Stimulated activated effector memory CD8-positive, alpha-beta T cell treated with anti-CD3 and anti-CD28 coated beads, Interleukin-12 subunit alpha, Interleukin-12 subunit beta, amount 100 ng/mL, for 72 hours (primary cell): ENCODE results near the gene FAM117B.
"Not testable (repeated sequence)": the region's sequence is repeated elsewhere in the genome, so short reads cannot be mapped to it uniquely, and the experiment has no call there.

Experiments
- ATAC-seq: fragments of 150-1000 bp; cut with Tn5 transposase; 2 replicates; pipeline ENCODE4 v1.10.0; 2021
- DNase-seq, 2 donors: peaks; one replicate each; pipeline ENCODE4 v3.0.0; 2021 to 2022; ENCODE audit warnings: low spot score in 2 of 2
- H3K27ac Mint-ChIP-seq: one replicate; pipeline ENCODE4 v1.8.0; 2022; ENCODE audit warnings: mild to moderate bottlenecking, mixed read lengths
- H3K36me3 Mint-ChIP-seq: one replicate; pipeline ENCODE4 v1.8.0; 2022; ENCODE audit warnings: mild to moderate bottlenecking, mixed read lengths
- H3K4me1 Mint-ChIP-seq: one replicate; pipeline ENCODE4 v1.8.0; 2022; ENCODE audit warnings: mixed read lengths
- H3K4me3 Mint-ChIP-seq: one replicate; pipeline ENCODE4 v1.8.0; 2022; ENCODE audit warnings: mild to moderate bottlenecking, mixed read lengths
- H3K9me3 Mint-ChIP-seq: one replicate; pipeline ENCODE4 v1.8.0; 2022; ENCODE audit warnings: mixed read lengths

Gene FAM117B

GRCh38 chr2:202675097-202675496, 40.3 kb downstream of the FAM117B start:
- H3K4me1 Mint-ChIP-seq = peaks cover 13% of the 10 kb centered on the region
- H3K4me3 Mint-ChIP-seq = not testable (repeated sequence)

GRCh38 chr2:202679980-202680379, 45.2 kb downstream of the FAM117B start:
- DNase-seq = no peak
- Mint-ChIP-seq H3K9me3 (peaks cover 14% of the 10 kb centered on the region), H3K36me3 (no peaks in the 10 kb centered on the region), H3K4me1 (peaks cover 6% of the 10 kb centered on the region), H3K27ac (no peak overlapping the region), H3K4me3 (no peak overlapping the region)
- ATAC-seq = no peak

More at GRCh38 chr2:202675097-202675496, 40.3 kb downstream of the FAM117B start:
- H3K27ac Mint-ChIP-seq, ATAC-seq, H3K36me3 Mint-ChIP-seq, H3K9me3 Mint-ChIP-seq, DNase-seq: not testable (repeated sequence)

GRCh38 chr2:202680512-202680911, 45.7 kb downstream of the FAM117B start:
- H3K36me3 Mint-ChIP-seq = no peaks in the 10 kb centered on the region
- ATAC-seq = no peak
- no peak for DNase-seq
- peaks cover 2% of the 10 kb centered on the region for H3K4me1 Mint-ChIP-seq
- H3K4me3 Mint-ChIP-seq = no peak overlapping the region
- H3K9me3 Mint-ChIP-seq = peaks cover 14% of the 10 kb centered on the region
- H3K27ac Mint-ChIP-seq = no peak overlapping the region

GRCh38 chr2:202681688-202682205, 47.0 kb downstream of the FAM117B start:
- Mint-ChIP-seq H3K4me1 (no peaks in the 10 kb centered on the region), H3K27ac (no peak overlapping the region), H3K9me3 (peaks cover 14% of the 10 kb centered on the region), H3K4me3 (no peak overlapping the region), H3K36me3 (no peaks in the 10 kb centered on the region)
- ATAC-seq (no peak), DNase-seq (no peak)

- DNase-seq = no peak
- H3K4me3 Mint-ChIP-seq = no peak overlapping the region
- H3K9me3 Mint-ChIP-seq = peaks cover 14% of the 10 kb centered on the region
- no peak overlapping the region for H3K27ac Mint-ChIP-seq
- no peak for ATAC-seq
- no peaks in the 10 kb centered on the region for H3K4me1 Mint-ChIP-seq
- no peaks in the 10 kb centered on the region for H3K36me3 Mint-ChIP-seq
These were observed 47.5 kb downstream of the FAM117B start for GRCh38 chr2:202682274-202682673.

GRCh38 chr2:202687276-202687675, 52.5 kb downstream of the FAM117B start:
- Mint-ChIP-seq H3K36me3 (no peaks in the 10 kb centered on the region), H3K9me3 (no peaks in the 10 kb centered on the region), H3K4me1 (no peaks in the 10 kb centered on the region), H3K4me3 (no peak overlapping the region), H3K27ac (no peak overlapping the region)
- ATAC-seq (no peak), DNase-seq (no peak)

- Mint-ChIP-seq H3K4me1 (no peaks in the 10 kb centered on the region), H3K36me3 (no peaks in the 10 kb centered on the region), H3K9me3 (no peaks in the 10 kb centered on the region), H3K27ac (no peak overlapping the region), H3K4me3 (no peak overlapping the region)
- no peak for DNase-seq
- no peak for ATAC-seq
These were observed 54.7 kb downstream of the FAM117B start for GRCh38 chr2:202689459-202689858.

- DNase-seq = no peak
- no peak for ATAC-seq
- H3K4me1 Mint-ChIP-seq = no peaks in the 10 kb centered on the region
- H3K36me3 Mint-ChIP-seq = no peaks in the 10 kb centered on the region
- H3K4me3 Mint-ChIP-seq = no peak overlapping the region
- no peaks in the 10 kb centered on the region for H3K9me3 Mint-ChIP-seq
- H3K27ac Mint-ChIP-seq = peak overlapping the region; percentile 2
These were observed 55.1 kb downstream of the FAM117B start for GRCh38 chr2:202689898-202690297.

- Mint-ChIP-seq H3K4me3 (no peak overlapping the region), H3K27ac (peak overlapping the region; percentile 2), H3K4me1 (no peaks in the 10 kb centered on the region), H3K36me3 (no peaks in the 10 kb centered on the region), H3K9me3 (no peaks in the 10 kb centered on the region)
- DNase-seq = no peak
- no peak for ATAC-seq
These were observed 55.6 kb downstream of the FAM117B start for GRCh38 chr2:202690321-202690900.

GRCh38 chr2:202693503-202693902, 58.7 kb downstream of the FAM117B start:
- no peak overlapping the region for H3K27ac Mint-ChIP-seq
- DNase-seq = no peak
- no peaks in the 10 kb centered on the region for H3K4me1 Mint-ChIP-seq

GRCh38 chr2:202695166-202695565, 60.4 kb downstream of the FAM117B start:
- H3K9me3 Mint-ChIP-seq = no peaks in the 10 kb centered on the region
- peaks cover 7% of the 10 kb centered on the region for H3K4me1 Mint-ChIP-seq
- H3K4me3 Mint-ChIP-seq = no peak overlapping the region
- ATAC-seq (no peak), DNase-seq (no peak)
- H3K36me3 Mint-ChIP-seq = no peaks in the 10 kb centered on the region
- no peak overlapping the region for H3K27ac Mint-ChIP-seq

More at GRCh38 chr2:202693503-202693902, 58.7 kb downstream of the FAM117B start:
- H3K9me3 Mint-ChIP-seq = no peaks in the 10 kb centered on the region
- H3K36me3 Mint-ChIP-seq = no peaks in the 10 kb centered on the region
- no peak for ATAC-seq
- H3K4me3 Mint-ChIP-seq = no peak overlapping the region

- DNase-seq (no peak), ATAC-seq (no peak)
- Mint-ChIP-seq H3K9me3 (no peaks in the 10 kb centered on the region), H3K4me1 (peaks cover 20% of the 10 kb centered on the region), H3K27ac (no peak overlapping the region), H3K4me3 (no peak overlapping the region), H3K36me3 (no peaks in the 10 kb centered on the region)
These were observed 65.5 kb downstream of the FAM117B start for GRCh38 chr2:202700075-202700901.

GRCh38 chr2:202703091-202703490, 68.3 kb downstream of the FAM117B start:
- Mint-ChIP-seq H3K4me3 (no peak overlapping the region), H3K27ac (no peak overlapping the region), H3K9me3 (no peaks in the 10 kb centered on the region), H3K4me1 (peaks cover 29% of the 10 kb centered on the region), H3K36me3 (no peaks in the 10 kb centered on the region)
- DNase-seq (no peak), ATAC-seq (no peak)

- Mint-ChIP-seq H3K27ac (no peak overlapping the region), H3K4me3 (no peak overlapping the region), H3K36me3 (no peaks in the 10 kb centered on the region), H3K9me3 (no peaks in the 10 kb centered on the region), H3K4me1 (peaks cover 29% of the 10 kb centered on the region)
- ATAC-seq (no peak), DNase-seq (no peak)
These were observed 69.5 kb downstream of the FAM117B start for GRCh38 chr2:202704248-202704647.

- Mint-ChIP-seq H3K9me3 (no peaks in the 10 kb centered on the region), H3K4me1 (peaks cover 18% of the 10 kb centered on the region), H3K36me3 (no peaks in the 10 kb centered on the region), H3K27ac (no peak overlapping the region), H3K4me3 (no peak overlapping the region)
- ATAC-seq (no peak), DNase-seq (no peak)
These were observed 70.8 kb downstream of the FAM117B start for GRCh38 chr2:202705446-202706020.
